Stimulated activated CD4-positive, alpha-beta T cell treated with anti-CD3 and anti-CD28 coated beads, Interleukin-15, amount 100 ng/mL, for 48 hours (primary cell): ENCODE data around the gene PTPRN2.

Experiments used
- DNase-seq, 2 donors: peaks; one replicate each; pipeline ENCODE4 v3.0.0-alpha.2; 2020; ENCODE audit warnings: low read depth in 2 of 2

Gene PTPRN2

GRCh38 chr7:158602905-158603772 lies 15.5 kb upstream of the PTPRN2 start:
- no peak for DNase-seq

- no peak for DNase-seq
These were observed 14.4 kb upstream of the PTPRN2 start for GRCh38 chr7:158602041-158602440.

GRCh38 chr7:158601090-158601489 lies 13.5 kb upstream of the PTPRN2 start:
- no peak for DNase-seq

DNA sequence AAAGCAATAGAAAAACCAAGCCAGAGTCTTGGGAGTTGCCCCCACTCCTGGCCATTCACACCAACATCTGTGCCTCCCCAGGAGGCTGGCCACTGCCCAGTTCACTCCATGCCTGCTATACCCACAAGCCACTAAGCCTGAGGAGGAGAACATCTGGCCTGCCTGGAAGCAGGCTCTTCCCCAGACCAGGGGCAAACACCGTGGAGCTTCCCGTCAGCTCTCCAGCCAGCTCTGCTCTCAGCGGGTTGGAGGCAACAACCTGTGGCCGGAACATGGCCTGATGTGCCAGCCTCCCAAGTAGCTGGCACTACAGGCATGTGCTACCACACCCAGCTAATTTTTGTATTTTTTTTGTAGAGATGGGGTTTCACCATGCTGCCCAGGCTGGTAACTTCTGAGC lies 9.1 kb upstream of the PTPRN2 start:
- DNase-seq = no peak

DNA sequence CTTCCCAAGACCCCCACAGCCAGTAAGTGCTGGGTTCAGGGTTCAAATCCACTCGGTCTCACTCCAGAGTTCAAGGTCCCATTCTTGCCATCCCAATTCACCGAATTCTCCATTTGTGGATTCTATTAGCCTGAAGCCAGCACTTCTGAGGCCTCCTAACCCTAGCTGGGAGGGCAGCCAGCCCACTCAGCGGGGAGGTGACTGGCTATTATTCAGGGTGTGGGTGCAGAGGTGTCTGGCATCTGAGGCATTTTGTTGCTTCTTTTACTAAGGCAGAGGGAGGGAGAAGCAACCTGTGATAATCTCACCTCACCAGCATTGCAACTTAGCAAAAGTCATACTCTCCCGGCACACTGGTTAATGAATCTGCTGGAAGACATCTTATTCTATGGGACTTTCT lies 8.7 kb upstream of the PTPRN2 start:
- no peak for DNase-seq

- no peak for DNase-seq
These were observed 7.4 kb upstream of the PTPRN2 start for GRCh38 chr7:158595068-158595467.

DNA sequence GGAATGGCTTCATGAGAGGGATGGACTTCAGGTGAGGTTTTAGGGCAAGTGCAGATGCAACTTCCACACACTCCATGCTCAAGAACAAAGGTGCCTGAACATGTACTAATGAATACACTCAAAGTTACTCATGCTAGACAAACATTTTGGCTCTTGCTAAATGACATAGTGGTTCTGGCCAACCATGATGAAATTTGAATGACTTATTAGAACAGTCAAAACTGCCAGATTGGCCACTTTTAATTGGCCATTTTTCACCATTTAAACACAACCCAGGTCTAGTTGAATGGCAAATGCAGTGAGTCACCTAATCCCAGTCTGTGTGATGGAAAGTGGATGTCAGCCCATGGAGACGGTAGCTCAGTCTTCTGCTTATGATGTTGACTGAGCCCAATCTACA lies 4.9 kb upstream of the PTPRN2 start:
- DNase-seq = no peak

DNA sequence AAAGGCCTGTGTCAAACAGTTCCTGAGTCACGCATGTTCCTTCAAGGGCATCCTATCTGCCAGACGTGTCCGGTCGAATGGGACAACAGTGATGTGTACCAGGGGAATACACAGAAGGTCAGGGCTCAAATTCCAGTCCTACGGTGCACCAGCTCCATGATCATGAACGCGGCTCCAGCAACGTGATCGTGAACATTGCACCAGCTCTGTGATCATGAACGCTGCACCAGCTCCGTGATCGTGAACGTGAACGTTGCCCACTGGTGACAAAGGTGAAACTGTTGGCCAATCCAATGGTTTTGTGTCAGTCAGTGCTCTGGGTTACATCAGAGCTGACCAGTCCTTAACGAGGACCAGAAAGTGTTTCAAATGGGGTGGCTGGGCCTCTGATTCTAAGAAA lies 4.3 kb upstream of the PTPRN2 start:
- DNase-seq = no peak

GRCh38 chr7:158590181-158590530 lies 2.5 kb upstream of the PTPRN2 start:
- no peak for DNase-seq

DNA sequence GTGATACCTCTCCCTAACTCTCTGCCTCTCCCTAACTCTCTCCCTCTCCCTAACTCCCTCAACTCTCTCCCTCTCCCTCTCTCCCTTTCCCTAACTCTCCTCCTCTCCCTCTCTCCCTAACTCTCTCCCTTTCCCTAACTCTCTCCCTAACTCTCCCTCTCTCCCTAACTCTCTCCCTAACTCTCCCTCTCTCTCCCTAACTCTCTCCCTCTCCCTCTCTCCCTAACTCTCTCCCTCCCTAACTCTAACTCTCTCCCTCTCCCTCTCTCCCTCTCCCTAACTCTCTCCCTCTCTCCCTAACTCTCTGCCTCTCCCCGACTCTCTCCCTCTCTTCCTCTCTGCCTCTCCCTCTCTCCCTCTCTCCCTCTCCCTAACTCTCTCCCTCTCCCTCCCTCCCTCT lies 2.0 kb upstream of the PTPRN2 start:
- DNase-seq = no peak

DNA sequence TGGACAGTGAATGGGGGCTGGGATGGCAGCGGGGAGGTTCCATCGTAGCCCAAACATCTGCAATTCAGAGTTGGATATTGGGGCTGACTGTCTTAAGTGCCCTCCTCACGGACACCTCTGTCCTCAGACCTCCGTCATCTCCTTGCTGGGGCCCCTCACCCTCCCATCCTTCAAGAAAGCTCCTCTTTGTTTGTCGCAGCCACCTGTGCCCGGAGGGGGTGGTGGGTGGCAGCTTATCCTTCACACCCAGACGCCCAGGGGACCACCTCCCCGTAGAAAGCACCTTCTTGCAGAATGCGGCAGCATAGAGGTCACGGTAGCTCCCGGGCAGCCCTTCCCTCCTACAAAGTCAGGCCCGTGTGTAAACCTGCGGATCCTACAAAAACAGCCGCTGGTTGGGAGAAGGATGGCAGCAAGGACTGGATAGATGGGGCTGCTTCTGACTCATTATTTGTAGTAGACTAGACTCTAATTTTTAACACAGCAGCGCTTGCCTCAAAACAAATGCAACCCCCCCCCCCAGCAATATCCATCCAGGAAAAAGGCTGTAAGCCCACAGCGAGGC lies 1.3 kb upstream of the PTPRN2 start:
- DNase-seq = no peak

- no peak for DNase-seq
These were observed 658 bp upstream of the PTPRN2 start for GRCh38 chr7:158588085-158588877.

GRCh38 chr7:158586499-158587161 lies 993 bp downstream of the PTPRN2 start:
- no peak for DNase-seq

GRCh38 chr7:158585721-158586498 lies 1.7 kb downstream of the PTPRN2 start:
- DNase-seq = no peak

GRCh38 chr7:158584407-158584806 lies 3.2 kb downstream of the PTPRN2 start:
- DNase-seq = no peak

DNA sequence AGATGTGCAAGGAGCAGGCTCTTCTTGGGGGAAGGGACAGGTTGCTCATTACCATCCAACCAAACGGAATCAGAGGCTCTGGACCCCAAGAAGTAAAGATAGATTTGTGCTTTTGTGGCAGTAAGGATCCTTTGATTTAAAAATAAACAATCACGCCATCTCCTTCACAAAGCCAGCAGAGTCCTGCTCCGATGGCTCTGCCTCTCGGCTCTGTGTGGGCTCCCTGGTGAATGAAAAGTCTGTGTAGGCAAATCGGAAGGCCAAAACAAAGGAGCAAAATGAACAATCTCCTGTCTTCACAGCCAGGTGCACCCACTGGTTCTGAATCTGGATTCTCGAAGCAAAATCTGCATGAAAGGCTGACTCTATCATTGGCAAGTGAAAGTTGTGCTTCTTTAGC lies 3.8 kb downstream of the PTPRN2 start:
- no peak for DNase-seq

- no peak for DNase-seq
These were observed 4.5 kb downstream of the PTPRN2 start for GRCh38 chr7:158583143-158583542.

DNA sequence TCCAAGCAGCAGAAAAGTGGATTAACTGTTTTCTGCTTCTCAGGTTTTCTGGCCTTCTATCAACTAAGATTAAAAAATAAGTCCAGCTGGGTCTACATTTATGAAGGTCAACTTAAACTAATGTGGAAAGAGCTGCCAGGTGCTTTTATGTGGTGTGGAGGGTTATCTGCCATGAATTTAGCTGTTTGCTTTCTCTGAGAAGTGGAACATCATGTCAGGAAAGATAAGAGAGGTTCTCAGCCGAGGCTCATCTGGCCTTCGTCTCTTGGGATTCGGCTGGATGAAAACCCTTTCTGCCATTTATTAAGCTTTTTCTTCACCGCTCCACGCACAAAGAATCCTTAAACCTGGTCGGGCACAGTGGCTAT lies 5.5 kb downstream of the PTPRN2 start:
- no peak for DNase-seq

- no peak for DNase-seq
These were observed 6.1 kb downstream of the PTPRN2 start for GRCh38 chr7:158581440-158582088.

- DNase-seq = no peak
These were observed 7.7 kb downstream of the PTPRN2 start for GRCh38 chr7:158579662-158580646.
